Activated B cell treated with CpG ODN at 0.5 μM for 24 hours (primary cell): ENCODE results near the gene CDX1. TPM values are rescaled to one million over a fixed set of nuclear protein-coding genes. Genes with fewer than 3 reads are reported as not detected.

Source experiments
- ATAC-seq: fragments of 200-7000 bp; cut with Tn5 transposase; one replicate; pipeline ENCODE4 v1.10.0; 2021; ENCODE audit warnings: low read depth, mild to moderate bottlenecking, moderate library complexity
- CTCF ChIA-PET: fragments of 350-600 bp; sonication (Branson Sonifier 250); formaldehyde crosslinking; loops from one replicate; lab custom pipeline; 2021; ENCODE audit warnings: antibody characterized with exemption; lab: Charles Lee
- POLR2A ChIA-PET: fragments of 350-600 bp; sonication (Branson Sonifier 250); formaldehyde crosslinking; loops from one replicate; lab custom pipeline; 2021; ENCODE audit warnings: antibody characterized with exemption; lab: Charles Lee
- DNase-seq: peaks from one replicate; pipeline ENCODE4 v3.0.0; 2022
- H3K27ac Mint-ChIP-seq: one replicate; pipeline ENCODE4 v1.8.0; 2020; ENCODE audit warnings: mixed read lengths
- H3K27me3 Mint-ChIP-seq: one replicate; pipeline ENCODE4 v1.8.0; 2021; ENCODE audit warnings: mixed read lengths
- H3K36me3 Mint-ChIP-seq: one replicate; pipeline ENCODE4 v1.8.0; 2021; ENCODE audit warnings: low read depth, mixed read lengths
- H3K4me1 Mint-ChIP-seq: one replicate; pipeline ENCODE4 v1.8.0; 2021; ENCODE audit warnings: mixed read lengths
- H3K4me3 Mint-ChIP-seq: one replicate; pipeline ENCODE4 v1.8.0; 2020; ENCODE audit warnings: mild to moderate bottlenecking, mixed read lengths
- H3K9me3 Mint-ChIP-seq: one replicate; pipeline ENCODE4 v1.8.0; 2020; ENCODE audit warnings: mixed read lengths
- CTCF ChIP-seq: fragments of 200-600 bp; IDR thresholded peaks from one replicate; pipeline ENCODE4 v1.8.0; 2022; ENCODE audit warnings: antibody characterized with exemption, mild to moderate bottlenecking
- intact Hi-C: fragments of 100-400 bp; cut with micrococcal nuclease; formaldehyde crosslinking; loops from one replicate; pipeline ENCODE4 v1.15.1; 2024
- total RNA-seq: library from RNA; stranded (reverse); gene quantifications from 2 replicates; pipeline ENCODE4 v1.2.3, GENCODE V29; 2022

CDX1 gene
- total RNA-seq, 1 donor from 2014 or later = not detected

GRCh38 chr5:150159031-150159430 lies 7.5 kb upstream of the CDX1 start:
- Mint-ChIP-seq H3K4me3 (no peak overlapping the region), H3K27me3 (peaks cover 2% of the 10 kb centered on the region), H3K27ac (no peak overlapping the region), H3K9me3 (no peaks in the 10 kb centered on the region), H3K4me1 (peaks cover 39% of the 10 kb centered on the region), H3K36me3 (no peaks in the 10 kb centered on the region)
- POLR2A ChIA-PET = no interaction called here
- DNase-seq (no peak), ATAC-seq (no peak)
- intact Hi-C loops = no loop called here
- CTCF ChIA-PET = no interaction called here
- no peak for TF ChIP-seq CTCF

- no peak for TF ChIP-seq CTCF
- H3K36me3 Mint-ChIP-seq = no peaks in the 10 kb centered on the region
- DNase-seq (no peak), ATAC-seq (no peak)
- H3K27me3 Mint-ChIP-seq = peaks cover 2% of the 10 kb centered on the region
- H3K27ac Mint-ChIP-seq = no peak overlapping the region
- ChIA-PET CTCF (no interaction called here), POLR2A (no interaction called here)
- H3K9me3 Mint-ChIP-seq = no peaks in the 10 kb centered on the region
- no peak overlapping the region for H3K4me3 Mint-ChIP-seq
- intact Hi-C loops = loop anchor here (5.0 kb wide), 1 partner anchor 293 kb away; no protein-coding TSS in a partner anchor
- peaks cover 33% of the 10 kb centered on the region for H3K4me1 Mint-ChIP-seq
Measured at GRCh38 chr5:150159741-150160179, 6.8 kb upstream of the CDX1 start.

- no peak for TF ChIP-seq CTCF
- DNase-seq = no peak
- POLR2A ChIA-PET = no interaction called here
- intact Hi-C loops = loop anchor here (1.0 to 5.0 kb wide), 4 partner anchors 58 to 292 kb away; no protein-coding TSS in a partner anchor
- Mint-ChIP-seq H3K36me3 (no peaks in the 10 kb centered on the region), H3K4me3 (no peak overlapping the region), H3K27me3 (peaks cover 4% of the 10 kb centered on the region), H3K4me1 (peaks cover 26% of the 10 kb centered on the region), H3K9me3 (no peaks in the 10 kb centered on the region), H3K27ac (no peak overlapping the region)
- CTCF ChIA-PET = no interaction called here
- no peak for ATAC-seq
Measured at GRCh38 chr5:150160448-150161081, 6.0 kb upstream of the CDX1 start.

GRCh38 chr5:150161242-150162141 lies 5.1 kb upstream of the CDX1 start:
- POLR2A ChIA-PET = interaction anchor here (0.5 kb wide), 1 partner anchor 268 kb away, joined by 3 read pairs; no protein-coding TSS in a partner anchor
- DNase-seq = peak; percentile 70
- intact Hi-C loops = loop anchor here (1.0 to 5.0 kb wide), 4 partner anchors 57 to 291 kb away; no protein-coding TSS in a partner anchor
- H3K4me1 Mint-ChIP-seq = peaks cover 19% of the 10 kb centered on the region
- CTCF ChIA-PET = no interaction called here
- ATAC-seq = peak; percentile 88
- no peak overlapping the region for H3K27ac Mint-ChIP-seq
- H3K36me3 Mint-ChIP-seq = no peaks in the 10 kb centered on the region
- H3K27me3 Mint-ChIP-seq = peaks cover 8% of the 10 kb centered on the region
- TF ChIP-seq CTCF = peak; percentile 65
- no peaks in the 10 kb centered on the region for H3K9me3 Mint-ChIP-seq
- no peak overlapping the region for H3K4me3 Mint-ChIP-seq

- H3K4me3 Mint-ChIP-seq = no peak overlapping the region
- no peak for DNase-seq
- ATAC-seq = no peak
- H3K4me1 Mint-ChIP-seq = peaks cover 19% of the 10 kb centered on the region
- no peak for TF ChIP-seq CTCF
- POLR2A ChIA-PET = interaction anchor here (0.5 to 1.4 kb wide), 2 partner anchors 251 to 268 kb away, joined by 3 read pairs; partner anchors contain the start of gene CD74
- H3K27me3 Mint-ChIP-seq = peaks cover 8% of the 10 kb centered on the region
- no peaks in the 10 kb centered on the region for H3K36me3 Mint-ChIP-seq
- H3K9me3 Mint-ChIP-seq = no peaks in the 10 kb centered on the region
- intact Hi-C loops = loop anchor here (5.0 kb wide), 1 partner anchor 290 kb away; no protein-coding TSS in a partner anchor
- no peak overlapping the region for H3K27ac Mint-ChIP-seq
- CTCF ChIA-PET = no interaction called here
Measured at GRCh38 chr5:150162142-150162513, 4.5 kb upstream of the CDX1 start.
